Memory B cell (primary cell): ENCODE data around the gene HPCAL1.

Experiments used
- ATAC-seq: fragments of 150-1000 bp; cut with Tn5 transposase; 2 replicates; pipeline ENCODE4 v1.10.0; 2021; ENCODE audit warnings: low read depth, mild to moderate bottlenecking, moderate library complexity
- DNase-seq, 2 donors: peaks; one replicate each; pipeline ENCODE4 v3.0.0; 2022; ENCODE audit warnings: low spot score in 2 of 2
- H3K27ac Mint-ChIP-seq: one replicate; pipeline ENCODE4 v1.8.0; 2022; ENCODE audit warnings: mild to moderate bottlenecking, moderate library complexity, mixed read lengths
- H3K27me3 Mint-ChIP-seq: one replicate; pipeline ENCODE4 v1.8.0; 2022; ENCODE audit warnings: mixed read lengths
- H3K36me3 Mint-ChIP-seq: one replicate; pipeline ENCODE4 v1.8.0; 2022; ENCODE audit warnings: mild to moderate bottlenecking, mixed read lengths
- H3K4me1 Mint-ChIP-seq: one replicate; pipeline ENCODE4 v1.8.0; 2022; ENCODE audit warnings: mixed read lengths
- H3K4me3 Mint-ChIP-seq: one replicate; pipeline ENCODE4 v1.8.0; 2022; ENCODE audit warnings: mild to moderate bottlenecking, moderate library complexity, mixed read lengths
- H3K9me3 Mint-ChIP-seq: one replicate; pipeline ENCODE4 v1.8.0; 2022; ENCODE audit warnings: mixed read lengths

HPCAL1 gene

DNA sequence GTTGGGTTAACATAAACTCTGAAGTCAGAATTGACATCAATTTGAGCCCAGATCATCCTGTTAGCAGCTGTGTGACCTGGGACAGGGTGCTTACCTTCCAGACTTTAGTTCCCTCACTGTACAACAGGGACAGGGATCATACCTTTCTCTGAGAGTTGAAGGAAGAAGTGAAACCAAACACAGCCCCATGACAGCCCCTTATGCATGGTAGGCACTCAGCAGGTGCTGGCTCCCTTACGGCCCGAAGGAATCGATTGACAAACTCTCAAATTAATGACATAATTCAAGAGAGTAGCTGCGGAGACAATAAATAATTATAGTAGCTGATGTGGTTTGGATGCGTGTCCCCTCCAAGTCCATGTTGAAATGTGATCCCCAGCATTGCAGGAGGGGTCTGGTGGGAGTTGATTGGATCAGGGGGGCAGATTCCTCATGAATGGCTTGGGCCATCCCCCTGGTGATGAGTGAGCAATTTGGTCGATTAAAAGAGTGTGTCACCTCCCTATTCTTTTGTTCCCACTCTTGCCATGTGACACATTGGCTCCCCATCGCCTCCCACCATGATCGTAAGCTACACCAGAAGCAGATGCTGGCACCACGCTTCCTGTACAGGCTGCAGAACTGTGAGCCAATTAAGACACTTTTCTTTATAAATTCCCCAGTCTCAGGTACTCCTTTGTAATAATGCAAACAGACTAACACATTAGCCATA, 73.0 kb downstream of the HPCAL1 start:
- H3K4me3 Mint-ChIP-seq, result peak overlapping the region; percentile 72
- ATAC-seq (peak; percentile 81), DNase-seq (peak; percentile 39 to 59)
- no peaks in the 10 kb centered on the region for H3K36me3 Mint-ChIP-seq
- no peaks in the 10 kb centered on the region for H3K9me3 Mint-ChIP-seq
- H3K27ac Mint-ChIP-seq, result peak overlapping the region; percentile 92
- H3K4me1 Mint-ChIP-seq, result peaks cover 60% of the 10 kb centered on the region
- no peaks in the 10 kb centered on the region for H3K27me3 Mint-ChIP-seq

DNA sequence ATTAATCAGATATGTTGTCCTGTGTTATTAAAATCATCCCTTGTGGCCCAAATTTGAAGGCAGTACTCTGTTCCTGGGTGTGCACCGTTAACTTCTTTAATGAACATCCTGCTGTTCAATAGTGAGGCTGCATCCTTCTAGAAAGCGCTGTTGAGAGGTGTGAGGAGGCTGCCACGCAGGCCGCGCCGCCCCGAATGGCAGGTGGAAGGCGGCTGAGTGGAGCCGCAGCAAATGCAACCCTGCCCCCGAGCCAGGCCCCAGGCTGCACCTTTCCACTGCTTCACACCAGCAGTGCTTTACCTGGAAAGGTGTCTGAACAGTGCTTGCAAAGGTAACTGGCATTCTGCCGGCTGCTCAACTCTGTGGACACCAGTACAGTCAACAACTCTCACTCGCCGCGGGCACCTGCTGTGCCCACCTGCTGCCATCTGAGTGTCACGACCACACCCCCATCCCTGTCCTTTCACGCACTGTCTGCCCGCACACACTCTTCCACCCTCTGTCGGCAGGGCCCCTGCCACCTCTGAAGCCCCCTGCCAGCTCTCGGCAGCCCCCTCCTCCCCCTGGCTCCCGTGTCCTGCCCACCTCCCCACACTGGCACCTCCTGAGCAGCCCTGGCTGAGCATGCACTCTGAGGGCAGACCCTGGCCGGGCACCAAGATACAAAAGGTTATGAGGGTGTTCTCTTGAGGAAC, 74.5 kb downstream of the HPCAL1 start:
- ATAC-seq, result no peak
- no peaks in the 10 kb centered on the region for H3K27me3 Mint-ChIP-seq
- H3K4me3 Mint-ChIP-seq, result peak overlapping the region; percentile 71
- no peaks in the 10 kb centered on the region for H3K36me3 Mint-ChIP-seq
- H3K4me1 Mint-ChIP-seq, result peaks cover 71% of the 10 kb centered on the region
- no peaks in the 10 kb centered on the region for H3K9me3 Mint-ChIP-seq
- H3K27ac Mint-ChIP-seq, result peak overlapping the region; percentile 89
- no peak for DNase-seq

DNA sequence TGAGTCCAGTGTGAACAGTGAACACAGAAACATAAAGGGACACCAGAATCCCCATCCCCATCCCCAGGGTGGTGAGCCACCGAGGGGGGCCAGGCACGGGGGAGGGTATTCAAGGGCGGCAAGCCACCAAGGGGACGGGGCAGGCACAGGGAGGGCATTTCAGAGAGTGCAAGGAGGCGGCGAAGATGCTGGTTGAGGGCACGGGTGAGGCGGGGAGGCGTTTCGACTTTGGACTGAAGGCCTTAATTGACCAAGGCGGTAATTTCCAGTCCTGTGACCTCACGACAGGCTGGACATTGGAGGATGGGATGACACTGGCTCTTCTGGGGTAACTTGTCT, 75.0 kb downstream of the HPCAL1 start:
- no peak for DNase-seq
- H3K27me3 Mint-ChIP-seq, result no peaks in the 10 kb centered on the region
- ATAC-seq, result no peak
- no peaks in the 10 kb centered on the region for H3K9me3 Mint-ChIP-seq
- H3K4me1 Mint-ChIP-seq, result peaks cover 74% of the 10 kb centered on the region
- H3K27ac Mint-ChIP-seq, result peak overlapping the region; percentile 89
- no peaks in the 10 kb centered on the region for H3K36me3 Mint-ChIP-seq
- H3K4me3 Mint-ChIP-seq, result peak overlapping the region; percentile 71

DNA sequence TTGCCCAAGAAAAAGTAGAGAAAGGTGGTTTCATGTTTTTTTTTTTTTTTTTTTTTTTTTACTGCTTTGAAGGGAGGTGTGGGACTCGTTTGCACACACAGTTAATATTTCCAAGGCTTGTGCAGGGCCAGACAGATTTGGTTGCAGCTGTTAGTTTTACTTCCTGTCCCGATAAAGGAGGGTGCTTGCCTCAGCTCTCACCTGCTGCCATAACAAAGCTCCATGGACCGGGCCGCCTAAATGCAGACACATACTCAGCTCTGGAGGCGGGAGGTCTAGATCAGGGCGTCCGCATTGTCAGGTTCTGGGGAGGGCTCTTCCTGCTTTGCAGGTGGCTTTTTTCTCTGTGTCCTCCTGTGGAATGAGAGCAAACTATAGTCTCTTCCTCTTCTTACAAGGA, 75.5 kb downstream of the HPCAL1 start:
- H3K27me3 Mint-ChIP-seq, result no peaks in the 10 kb centered on the region
- H3K9me3 Mint-ChIP-seq, result no peaks in the 10 kb centered on the region
- ATAC-seq (peak; percentile 61), DNase-seq (peak; percentile 52 to 57)
- peak overlapping the region; percentile 89 for H3K27ac Mint-ChIP-seq
- H3K4me1 Mint-ChIP-seq, result peaks cover 72% of the 10 kb centered on the region
- peak overlapping the region; percentile 71 for H3K4me3 Mint-ChIP-seq
- H3K36me3 Mint-ChIP-seq, result no peaks in the 10 kb centered on the region

DNA sequence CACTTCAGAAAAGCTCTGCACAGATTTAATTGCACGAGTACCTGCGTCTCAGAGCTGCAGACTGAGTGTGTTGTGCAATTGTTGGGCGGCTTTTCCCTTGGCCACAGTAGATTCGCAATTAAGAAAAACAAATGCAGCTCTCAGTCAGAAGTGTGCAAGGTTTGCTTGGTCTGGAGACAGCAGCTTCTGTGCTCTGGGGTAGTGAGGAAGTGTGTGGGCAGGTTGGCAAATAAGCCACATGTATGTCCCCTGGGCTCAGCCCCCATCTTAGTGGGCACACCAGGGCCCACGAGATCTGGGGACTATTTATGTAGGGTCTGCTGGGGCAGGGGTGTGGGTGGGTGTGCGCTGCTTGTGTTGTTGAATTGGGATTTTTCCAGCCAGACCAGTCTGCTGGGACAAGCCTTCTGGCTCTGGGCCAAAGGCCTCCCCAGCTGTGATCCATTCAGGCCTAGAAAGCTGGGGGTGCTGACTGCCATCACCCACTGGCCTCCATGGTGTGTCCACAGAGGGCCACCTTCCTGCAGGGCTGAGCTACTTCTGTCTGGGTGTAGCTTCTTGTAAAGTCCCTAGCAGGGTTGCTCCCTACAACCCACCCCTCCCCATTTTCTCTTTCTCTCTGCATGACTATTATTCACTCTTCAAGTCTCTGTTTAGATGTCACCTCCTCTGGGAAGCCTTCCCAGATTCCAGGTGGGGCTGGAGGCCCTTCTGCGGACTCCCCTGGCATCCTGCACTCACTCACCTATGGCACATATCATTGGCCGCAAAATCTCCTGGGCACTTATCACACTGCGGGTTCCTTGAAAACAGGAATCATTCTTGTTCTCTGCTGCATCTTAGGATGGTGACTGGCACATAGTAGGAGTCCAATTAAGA, 77.6 kb downstream of the HPCAL1 start:
- Mint-ChIP-seq H3K4me3 (peak overlapping the region; percentile 71), H3K27ac (peak overlapping the region; percentile 89), H3K4me1 (peaks cover 76% of the 10 kb centered on the region), H3K9me3 (no peaks in the 10 kb centered on the region), H3K36me3 (no peaks in the 10 kb centered on the region), H3K27me3 (no peaks in the 10 kb centered on the region)
- DNase-seq, result no peak
- no peak for ATAC-seq

DNA sequence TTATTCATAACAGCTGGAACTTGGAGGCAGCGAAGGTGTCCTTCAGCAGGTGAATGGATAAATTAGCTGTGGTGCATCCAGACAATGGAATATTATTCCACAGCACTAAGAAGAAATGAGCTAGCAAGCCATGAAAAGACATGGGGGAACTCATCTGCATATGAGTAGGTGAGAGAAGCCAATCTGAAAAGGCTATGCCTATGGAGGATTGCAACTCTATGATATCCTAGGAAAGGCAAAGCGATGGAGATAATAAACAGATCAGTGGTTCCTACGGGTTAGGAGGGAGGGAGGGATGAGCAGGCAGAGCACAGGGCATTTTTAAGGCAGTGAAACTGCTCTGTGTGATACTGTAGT, 79.3 kb downstream of the HPCAL1 start:
- Mint-ChIP-seq H3K9me3 (no peaks in the 10 kb centered on the region), H3K27ac (peak overlapping the region; percentile 89), H3K27me3 (no peaks in the 10 kb centered on the region), H3K4me3 (peak overlapping the region; percentile 75), H3K4me1 (peaks cover 74% of the 10 kb centered on the region), H3K36me3 (no peaks in the 10 kb centered on the region)
- DNase-seq (no peak), ATAC-seq (no peak)

DNA sequence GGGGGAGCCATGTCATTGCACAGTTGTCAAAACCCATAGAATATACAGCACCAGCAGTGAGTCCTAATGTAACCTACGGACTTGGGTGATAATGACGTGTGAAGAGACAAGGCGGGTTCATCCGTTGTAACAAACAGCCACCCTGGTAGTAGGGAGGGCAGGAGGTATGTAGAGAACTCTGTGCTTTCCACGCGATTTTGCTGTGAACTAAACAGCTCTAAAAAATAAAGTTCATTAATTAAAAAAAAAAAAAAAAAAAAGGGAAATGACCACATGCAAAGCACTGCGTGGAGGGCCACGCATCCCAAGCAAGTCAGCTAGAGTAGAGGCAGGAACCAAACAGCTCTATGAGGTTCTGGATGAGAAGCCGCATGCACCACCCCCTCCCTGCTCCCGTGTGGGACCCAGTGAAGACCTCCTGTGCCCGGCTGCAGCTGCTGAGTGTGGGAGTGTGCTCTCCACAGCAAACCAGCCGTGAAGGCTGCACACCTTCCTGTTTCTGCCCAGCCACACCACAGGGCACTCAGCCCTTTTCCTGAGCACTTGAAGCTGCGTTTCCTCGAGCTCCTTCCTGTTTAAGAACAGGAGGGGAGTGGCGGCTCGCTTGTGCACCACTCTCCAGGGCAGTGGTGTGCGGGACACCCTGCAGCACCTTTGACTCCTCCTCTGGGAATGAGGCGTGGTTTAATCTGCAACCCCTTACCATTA, 79.8 kb downstream of the HPCAL1 start:
- H3K27ac Mint-ChIP-seq, result peak overlapping the region; percentile 89

DNA sequence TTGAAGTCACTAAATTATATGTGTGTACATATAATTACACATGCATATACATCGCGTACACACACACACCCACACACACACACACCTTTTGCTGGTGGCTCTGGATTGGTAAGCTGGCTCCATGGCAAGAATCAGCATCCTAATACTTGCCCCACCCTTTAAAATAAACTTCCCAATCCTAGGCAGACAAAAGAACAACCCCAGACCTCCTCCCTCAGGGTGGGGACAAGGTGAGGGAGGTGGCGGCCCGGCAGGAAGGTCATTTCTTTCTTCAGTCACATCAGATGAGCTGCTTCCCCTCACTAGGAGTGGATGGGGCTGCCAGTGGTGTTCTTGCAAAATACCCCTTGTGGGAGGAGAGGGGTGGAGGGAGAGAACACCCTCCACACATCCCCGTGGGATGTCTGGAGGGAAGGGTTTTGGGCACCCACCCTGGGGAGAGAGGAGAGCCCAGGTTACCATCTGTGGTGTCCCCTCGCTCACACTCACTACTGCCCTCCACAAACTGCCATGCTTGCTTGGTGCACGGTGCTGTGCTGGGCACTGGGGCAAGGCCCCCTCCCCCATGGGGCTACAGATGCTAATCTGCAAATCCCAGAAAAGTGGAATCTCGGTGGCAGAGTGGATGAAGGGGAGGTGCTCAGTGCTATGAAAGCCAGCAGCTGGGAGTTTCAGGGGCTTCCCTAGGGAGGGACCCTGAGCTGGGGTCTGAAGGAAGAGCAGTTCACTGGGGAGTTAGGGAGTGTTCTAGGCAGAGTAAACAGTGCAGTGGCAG, 81.4 kb downstream of the HPCAL1 start:
- DNase-seq, result no peak
- Mint-ChIP-seq H3K4me3 (peak overlapping the region; percentile 75), H3K36me3 (peaks cover 3% of the 10 kb centered on the region), H3K27me3 (no peaks in the 10 kb centered on the region), H3K9me3 (no peaks in the 10 kb centered on the region), H3K27ac (peak overlapping the region; percentile 39), H3K4me1 (peaks cover 66% of the 10 kb centered on the region)
- ATAC-seq, result no peak

More for the DNA sequence above, 79.8 kb downstream of the HPCAL1 start:
- Mint-ChIP-seq H3K27me3 (no peaks in the 10 kb centered on the region), H3K36me3 (peaks cover 1% of the 10 kb centered on the region), H3K9me3 (no peaks in the 10 kb centered on the region), H3K4me3 (peak overlapping the region; percentile 75), H3K4me1 (peaks cover 73% of the 10 kb centered on the region)
- ATAC-seq (peak; percentile 73), DNase-seq (peak; percentile 38 to 54)

DNA sequence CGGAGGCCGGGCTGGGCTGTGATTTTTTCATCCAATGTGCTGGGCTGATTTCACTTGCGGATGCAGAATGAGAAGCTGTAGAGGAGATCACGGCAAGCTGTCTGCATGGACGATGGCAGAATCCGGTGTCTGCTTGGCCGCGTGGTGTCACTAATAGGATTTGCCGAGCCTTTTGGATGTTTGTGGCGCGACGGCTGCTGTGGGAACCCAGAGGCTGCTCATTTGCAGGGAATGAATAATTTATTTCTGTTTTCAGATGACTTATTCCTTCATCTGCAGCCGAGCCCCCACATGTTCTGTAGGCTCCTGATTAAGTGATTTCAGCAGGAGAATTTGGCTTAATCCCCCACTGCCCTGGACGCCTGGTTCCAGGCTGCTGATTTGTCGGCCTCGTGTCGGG, 82.8 kb downstream of the HPCAL1 start:
- Mint-ChIP-seq H3K9me3 (no peaks in the 10 kb centered on the region), H3K4me3 (no peak overlapping the region), H3K27me3 (no peaks in the 10 kb centered on the region), H3K27ac (no peak overlapping the region), H3K36me3 (peaks cover 3% of the 10 kb centered on the region), H3K4me1 (peaks cover 63% of the 10 kb centered on the region)
- ATAC-seq (no peak), DNase-seq (no peak)

DNA sequence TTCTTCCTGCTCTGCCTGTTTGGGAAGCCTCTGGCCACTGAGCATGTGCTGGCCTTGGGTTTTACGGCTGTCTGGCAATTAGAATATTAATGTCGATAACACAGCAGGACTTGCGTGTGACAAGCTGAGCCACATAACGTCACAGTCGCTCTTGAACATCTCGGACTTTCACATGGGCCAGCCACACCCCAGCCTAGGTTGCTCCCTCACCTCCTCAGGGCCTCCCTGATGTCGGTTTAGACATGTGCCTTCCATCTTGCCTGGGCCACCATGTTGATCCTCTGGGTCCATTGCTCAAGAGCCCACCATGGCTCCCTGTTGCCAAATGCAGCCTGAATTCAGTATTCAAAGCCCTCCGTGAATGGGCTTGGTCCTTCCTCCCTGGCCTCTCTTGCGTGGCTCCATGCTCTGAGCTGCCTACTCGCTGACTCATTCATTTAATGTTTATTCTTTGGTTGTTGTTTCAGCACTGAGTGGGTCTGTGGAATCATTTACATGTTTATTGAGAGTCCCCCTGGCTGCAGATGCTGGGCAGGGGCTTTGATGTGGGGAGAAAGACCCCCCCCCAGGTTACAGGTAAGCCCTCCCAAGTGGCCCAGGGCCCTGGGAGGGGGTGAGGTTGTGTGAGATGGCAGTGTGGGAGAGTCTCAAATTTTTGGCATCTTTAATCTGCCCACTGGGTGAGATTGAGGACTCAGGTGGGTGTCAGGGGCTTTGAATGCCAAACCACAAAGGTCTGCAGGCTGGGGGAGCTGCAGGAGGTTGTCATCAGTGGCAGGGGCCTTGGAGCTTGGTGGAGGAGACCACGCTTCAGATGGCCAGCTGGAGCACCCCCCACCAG, 83.4 kb downstream of the HPCAL1 start:
- Mint-ChIP-seq H3K9me3 (no peaks in the 10 kb centered on the region), H3K4me1 (peaks cover 59% of the 10 kb centered on the region), H3K27ac (peak overlapping the region; percentile 72), H3K36me3 (peaks cover 3% of the 10 kb centered on the region), H3K27me3 (no peaks in the 10 kb centered on the region), H3K4me3 (no peak overlapping the region)
- DNase-seq (no peak), ATAC-seq (no peak)

DNA sequence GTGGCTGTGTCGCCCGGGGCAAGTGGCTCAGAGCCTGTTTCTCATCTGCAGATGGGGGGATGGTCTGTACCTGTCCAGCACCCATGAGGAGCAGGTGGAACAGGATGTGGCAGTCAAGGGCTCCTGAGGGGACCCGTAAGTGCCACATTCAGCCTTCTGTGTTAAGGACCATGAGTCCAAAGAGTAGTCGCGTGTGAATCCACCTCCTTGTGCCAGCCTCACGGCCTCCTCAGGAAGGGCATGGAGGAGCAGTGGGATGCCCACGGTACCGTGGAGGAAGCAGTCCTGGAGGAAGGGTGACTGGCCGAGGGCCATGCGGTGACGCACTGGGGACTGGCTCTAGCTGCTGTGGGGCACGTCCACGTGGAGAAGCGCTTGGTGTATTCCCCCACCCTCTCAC, 84.3 kb downstream of the HPCAL1 start:
- DNase-seq, result no peak
- H3K36me3 Mint-ChIP-seq, result peaks cover 3% of the 10 kb centered on the region
- H3K27ac Mint-ChIP-seq, result peak overlapping the region; percentile 74
- H3K9me3 Mint-ChIP-seq, result no peaks in the 10 kb centered on the region
- no peaks in the 10 kb centered on the region for H3K27me3 Mint-ChIP-seq
- H3K4me3 Mint-ChIP-seq, result no peak overlapping the region
- peaks cover 56% of the 10 kb centered on the region for H3K4me1 Mint-ChIP-seq
- ATAC-seq, result no peak

DNA sequence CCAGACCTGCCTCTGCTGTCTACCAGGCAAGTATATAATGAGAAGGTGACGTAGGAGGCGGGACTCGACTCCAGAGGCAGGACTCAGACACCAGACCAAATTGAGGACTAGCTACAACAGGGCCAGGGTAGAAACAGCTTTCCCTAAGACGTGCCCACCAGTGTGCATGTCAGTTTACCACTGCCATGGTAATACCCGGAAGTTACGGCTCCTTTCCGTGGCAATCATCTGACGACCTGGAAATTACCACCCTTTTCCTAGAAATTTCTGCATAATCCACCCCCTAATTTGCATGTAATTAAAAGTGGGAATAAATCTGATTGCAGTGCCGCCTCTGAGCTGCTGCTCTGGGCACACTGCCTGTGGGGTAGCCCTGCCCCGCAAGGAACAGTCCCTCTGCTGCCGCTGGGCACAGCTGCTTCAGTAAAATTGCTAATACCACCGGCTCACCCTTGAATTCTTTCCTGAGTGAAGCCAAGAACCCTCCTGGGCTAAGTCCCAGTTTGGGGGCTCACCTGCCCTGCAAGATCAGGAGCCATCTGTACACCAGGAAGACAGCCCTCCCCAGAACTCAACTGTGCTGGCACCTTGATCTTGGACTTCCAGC, 86.4 kb downstream of the HPCAL1 start:
- Mint-ChIP-seq H3K27me3 (no peaks in the 10 kb centered on the region), H3K36me3 (peaks cover 6% of the 10 kb centered on the region), H3K27ac (peak overlapping the region; percentile 24), H3K9me3 (no peaks in the 10 kb centered on the region), H3K4me3 (no peak overlapping the region), H3K4me1 (peaks cover 42% of the 10 kb centered on the region)
- ATAC-seq (no peak), DNase-seq (no peak)
